CD14-positive monocyte (primary cell): ENCODE results near the gene ME1. TPM values are rescaled to one million over a fixed set of nuclear protein-coding genes. Genes with fewer than 3 reads are reported as not detected.
"Not testable (repeated sequence)": the region's sequence is repeated elsewhere in the genome, so short reads cannot be mapped to it uniquely, and the experiment has no call there.

Experiments used
- DNase-seq, 3 donors: peaks; one replicate each; pipeline ENCODE4 v3.0.0-alpha.2; 2011 to 2022
- H2AFZ ChIP-seq: 2 replicates; pipeline ENCODE4 v1.6.0; 2012; ENCODE audit warnings: mild to moderate bottlenecking, low read depth, low read length, inconsistent platforms; ENCODE audit not compliant: insufficient read depth, poor library complexity, severe bottlenecking
- H3K27ac ChIP-seq, 2 donors: 1 replicate in 1 of 2; 2 replicates in 1 of 2; pipeline ENCODE4 v1.5.1; 2012 to 2013; ENCODE audit warnings: low read length in 2 of 2, control low read depth in 1 of 2, inconsistent platforms in 1 of 2, low read depth in 1 of 2, mild to moderate bottlenecking in 1 of 2
- H3K27me3 ChIP-seq, 2 donors: one replicate each; pipeline versions ENCODE4 v1.6.0 to v1.6.1; 2011 to 2013; ENCODE audit warnings: low read length in 2 of 2; ENCODE audit not compliant: control insufficient read depth in 2 of 2, insufficient read depth in 2 of 2
- H3K36me3 ChIP-seq, 2 donors: replicated peaks in 1 of 2; 1 replicate in 1 of 2; 2 replicates in 1 of 2; pipeline versions ENCODE4 v1.5.1 to v1.6.1; 2012 to 2013; ENCODE audit warnings: low read length in 2 of 2, control low read depth in 1 of 2, inconsistent platforms in 1 of 2, mild to moderate bottlenecking in 1 of 2; ENCODE audit not compliant: insufficient read depth in 2 of 2, control insufficient read depth in 1 of 2
- H3K4me1 ChIP-seq, 2 donors: 1 replicate in 1 of 2; 2 replicates in 1 of 2; pipeline versions ENCODE4 v1.5.1 to v1.6.1; 2012 to 2013; ENCODE audit warnings: low read length in 2 of 2, control low read depth in 1 of 2, inconsistent platforms in 1 of 2, mild to moderate bottlenecking in 1 of 2, moderate library complexity in 1 of 2; ENCODE audit not compliant: insufficient read depth in 2 of 2, control insufficient read depth in 1 of 2
- H3K4me2 ChIP-seq: replicated peaks from 2 replicates; pipeline ENCODE3; 2012; ENCODE audit warnings: low read length, moderate library complexity, mild to moderate bottlenecking; ENCODE audit not compliant: poor library complexity, severe bottlenecking; ENCODE audit errors: extremely low read depth
- H3K4me3 ChIP-seq, 3 experiments: fragments of 200-600 bp in 1 of 3; sonication (generic) in 1 of 3; replicated peaks in 1 of 3; 1 replicate in 2 of 3; 2 replicates in 1 of 3; pipeline ENCODE4 v1.5.1; 2011 to 2013; ENCODE audit warnings: low read length in 3 of 3, mild to moderate bottlenecking in 3 of 3, control low read depth in 2 of 3, low read depth in 2 of 3, inconsistent platforms in 1 of 3, moderate library complexity in 1 of 3
- H3K79me2 ChIP-seq: 2 replicates; pipeline ENCODE4 v1.6.0; 2012; ENCODE audit warnings: mild to moderate bottlenecking, control low read depth, inconsistent platforms, low read length, moderate library complexity; ENCODE audit not compliant: insufficient read depth
- H3K9ac ChIP-seq: 2 replicates; pipeline ENCODE4 v1.6.0; 2017; ENCODE audit warnings: low read length, mild to moderate bottlenecking; ENCODE audit not compliant: insufficient read depth, poor library complexity, severe bottlenecking
- H3K9me3 ChIP-seq, 2 donors: replicated peaks in 1 of 2; 1 replicate in 1 of 2; 2 replicates in 1 of 2; pipeline versions ENCODE4 v1.5.1 to v1.6.1; 2012 to 2013; ENCODE audit warnings: low read length in 2 of 2, control low read depth in 1 of 2; ENCODE audit not compliant: control insufficient read depth in 1 of 2, insufficient read depth in 1 of 2
- H4K20me1 ChIP-seq: 2 replicates; pipeline ENCODE4 v1.6.0; 2012; ENCODE audit warnings: mild to moderate bottlenecking, low read length, control low read depth, moderate library complexity; ENCODE audit not compliant: insufficient read depth
- H3K27ac Mint-ChIP-seq, 7 donors: one replicate each; pipeline ENCODE4 v1.8.0; 2020; ENCODE audit warnings: mild to moderate bottlenecking in 7 of 7, mixed read lengths in 7 of 7, moderate library complexity in 6 of 7, inconsistent platforms in 2 of 7
- H3K27me3 Mint-ChIP-seq, 3 donors: one replicate each; pipeline ENCODE4 v1.8.0; 2021 to 2022; ENCODE audit warnings: low read depth in 3 of 3, mild to moderate bottlenecking in 3 of 3, mixed read lengths in 3 of 3, moderate library complexity in 3 of 3, inconsistent platforms in 1 of 3
- H3K36me3 Mint-ChIP-seq, 2 donors: one replicate each; pipeline ENCODE4 v1.8.0; 2020; ENCODE audit warnings: mixed read lengths in 2 of 2, inconsistent platforms in 1 of 2, mild to moderate bottlenecking in 1 of 2
- H3K4me1 Mint-ChIP-seq: one replicate; pipeline ENCODE4 v1.8.0; 2020; ENCODE audit warnings: mild to moderate bottlenecking, mixed read lengths
- H3K4me3 Mint-ChIP-seq, 2 donors: one replicate each; pipeline ENCODE4 v1.8.0; 2020; ENCODE audit warnings: mild to moderate bottlenecking in 2 of 2, mixed read lengths in 2 of 2, moderate library complexity in 1 of 2
- H3K9me3 Mint-ChIP-seq, 7 donors: one replicate each; pipeline ENCODE4 v1.8.0; 2020 to 2022; ENCODE audit warnings: mixed read lengths in 7 of 7, mild to moderate bottlenecking in 6 of 7, moderate library complexity in 6 of 7, inconsistent platforms in 2 of 7
- CTCF ChIP-seq: fragments of 200-600 bp; IDR thresholded peaks from one replicate; pipeline ENCODE4 v1.8.0; 2022; ENCODE audit warnings: antibody characterized with exemption, mild to moderate bottlenecking
- WGBS: methylation state at CpG from one replicate; pipeline ENCODE4 v1.1.5; 2013; ENCODE audit warnings: missing lambda C conversion rate; ENCODE audit not compliant: insufficient coverage; 5-methylcytosine and 5-hydroxymethylcytosine counted together
- intact Hi-C, 2 donors: fragments of 100-400 bp; cut with micrococcal nuclease; formaldehyde crosslinking; loops; one replicate each; pipeline versions ENCODE4 v1.15.0 to v1.15.1; 2023
- polyA plus RNA-seq, 3 donors: library from polyadenylated mRNA; depleted of rRNA in 1 of 3; unstranded in 2 of 3; stranded (reverse) in 1 of 3; fragments of 300-500 nt in 2 of 3; fragments of >200 nt in 1 of 3; fragmentation: Illumina TruSeq in 2 of 3; gene quantifications; 1 replicate in 2 of 3; 2 replicates in 1 of 3; pipeline ENCODE4 v1.2.3, GENCODE V29; 2012 to 2021

Gene ME1
- polyA plus RNA-seq, 3 donors = 1.3 to 4.0 (median 2.1) TPM

DNA sequence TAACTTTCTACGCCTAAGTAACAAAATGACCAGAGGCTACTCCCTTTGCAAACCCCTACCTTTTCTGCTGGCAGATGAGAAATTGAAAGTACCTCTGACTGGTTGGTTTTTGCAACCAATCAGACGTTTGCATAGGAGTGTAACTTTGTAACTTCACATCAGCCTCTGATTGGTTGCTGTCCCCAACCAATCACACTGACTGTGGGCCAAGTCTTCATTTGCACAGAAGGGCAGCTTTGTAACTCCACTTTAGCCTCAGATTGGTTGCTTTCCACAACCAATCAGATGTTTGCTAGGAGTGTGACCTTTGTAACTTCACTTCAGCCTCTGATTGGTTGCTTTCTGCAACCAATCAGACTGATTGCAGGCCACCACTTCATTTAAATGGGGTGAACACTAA, 89.1 kb downstream of the ME1 start:
- Mint-ChIP-seq H3K27ac (no peak overlapping the region), H3K4me1 (no peaks in the 10 kb centered on the region), H3K27me3 (peaks cover 0 to 2% (median 0%) of the 10 kb centered on the region in 3 donors), H3K4me3 (no peak overlapping the region), H3K9me3 (peaks cover 0 to 3% (median 0%) of the 10 kb centered on the region in 7 donors), H3K36me3 (no peaks in the 10 kb centered on the region)
- Histone ChIP-seq H3K4me1 (no peaks in the 10 kb centered on the region), H3K36me3 (no peaks in the 10 kb centered on the region), H2AFZ (no peak overlapping the region), H3K4me2 (no peak overlapping the region), H3K4me3 (no peak overlapping the region), H3K9me3 (no peaks in the 10 kb centered on the region), H3K9ac (no peak overlapping the region), H3K27ac (no peak overlapping the region), H3K27me3 (no peaks in the 10 kb centered on the region), H4K20me1 (no peaks in the 10 kb centered on the region), H3K79me2 (no peaks in the 10 kb centered on the region)
- no peak for DNase-seq
- no CpG with 5 or more reads among the region's 2 CpGs for WGBS
- intact Hi-C loops = no loop called here
- no peak for TF ChIP-seq CTCF

DNA sequence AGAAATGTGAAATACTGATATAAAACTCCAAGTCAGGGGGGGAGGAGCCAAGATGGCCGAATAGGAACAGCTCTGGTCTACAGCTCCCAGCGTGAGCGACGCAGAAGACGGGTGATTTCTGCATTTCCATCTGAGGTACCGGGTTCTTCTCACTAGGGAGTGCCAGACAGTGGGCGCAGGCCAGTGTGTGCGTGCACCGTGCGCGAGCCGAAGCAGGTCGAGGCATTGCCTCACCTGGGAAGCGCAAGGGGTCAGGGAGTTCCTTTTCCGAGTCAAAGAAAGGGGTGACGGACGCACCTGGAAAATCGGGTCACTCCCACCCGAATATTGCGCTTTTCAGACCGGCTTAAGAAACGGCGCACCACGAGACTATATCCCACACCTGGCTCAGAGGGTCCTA, 96.9 kb downstream of the ME1 start:
- H3K36me3 ChIP-seq, H3K27me3 ChIP-seq, H3K36me3 Mint-ChIP-seq, H3K4me1 ChIP-seq, H3K4me3 Mint-ChIP-seq, H3K79me2 ChIP-seq, H3K27me3 Mint-ChIP-seq, intact Hi-C loops, H3K9me3 Mint-ChIP-seq, H3K9me3 ChIP-seq, H3K9ac ChIP-seq, H2AFZ ChIP-seq, H3K4me2 ChIP-seq, H3K27ac ChIP-seq, H3K4me3 ChIP-seq, H4K20me1 ChIP-seq, DNase-seq, H3K4me1 Mint-ChIP-seq, H3K27ac Mint-ChIP-seq: not testable (repeated sequence)
- WGBS = no CpG with 5 or more reads among the region's 24 CpGs
